ENCODE data around the gene NACC2.

DNA sequence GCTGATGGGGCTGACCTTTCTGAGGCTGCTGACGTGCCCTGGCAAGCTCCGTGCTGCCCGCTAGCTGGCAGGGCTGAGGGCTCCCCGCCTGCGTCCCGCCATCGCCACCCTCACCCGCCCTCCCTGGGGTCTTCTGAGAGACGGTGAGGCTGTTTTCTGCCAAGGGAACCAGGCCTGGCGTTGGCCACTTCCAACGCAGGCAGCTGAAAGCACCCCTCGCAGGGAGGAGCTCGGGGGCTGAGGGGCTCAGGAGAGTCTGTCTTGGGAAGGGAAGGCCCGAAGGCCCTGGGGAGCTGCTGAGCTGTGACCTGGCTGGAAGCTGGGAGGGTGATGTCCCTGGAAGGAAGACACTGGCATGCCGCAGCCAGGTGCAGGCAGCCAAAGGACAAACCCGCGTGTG, 33.3 kb upstream of the NACC2 start:
- TF ChIP-seq CTCF (optimal IDR thresholded peaks at IDR 0.05 in 1 of 3, IDR thresholded peaks at IDR 0.05 in 1 of 3, conservative IDR thresholded peaks at IDR 0.05 in 1 of 3; ENCODE audit: extremely low read depth in 1 of 3, insufficient read depth in 2 of 3, low read length in 3 of 3): no peak
- TF ChIP-seq EZH2 (IDR thresholded peaks at IDR 0.05; ENCODE audit: low read length): no peak
